HG02884 (cell line): Measurements from ENCODE around the gene FFAR4.

Experiments used
- ATAC-seq: cut with Tn5 transposase; IDR thresholded peaks from one replicate; pipeline ENCODE4 v1.9.1; 2021; ENCODE audit warnings: mild to moderate bottlenecking, moderate library complexity; ENCODE audit not compliant: unreplicated experiment

The FFAR4 gene

DNA sequence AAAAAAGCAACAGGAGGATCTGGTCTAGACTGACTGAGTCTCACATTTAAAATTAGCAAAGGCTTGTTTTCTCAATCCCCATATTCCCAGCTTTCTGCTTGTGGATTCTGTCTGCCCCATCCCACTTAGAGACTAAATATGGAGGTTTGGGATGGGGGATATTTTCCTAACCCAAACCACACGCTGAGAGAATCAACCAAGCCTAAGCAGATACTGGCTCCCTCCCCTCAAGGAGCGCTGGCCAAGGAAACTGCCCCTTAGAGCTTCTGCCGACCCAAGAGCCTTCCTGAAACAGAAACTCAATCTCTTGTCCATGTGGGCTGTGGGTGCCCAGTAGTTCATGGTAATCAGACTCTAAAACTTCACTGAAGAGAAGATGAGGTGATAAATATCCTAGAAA, 3.9 kb downstream of the FFAR4 start:
- no peak for ATAC-seq

DNA sequence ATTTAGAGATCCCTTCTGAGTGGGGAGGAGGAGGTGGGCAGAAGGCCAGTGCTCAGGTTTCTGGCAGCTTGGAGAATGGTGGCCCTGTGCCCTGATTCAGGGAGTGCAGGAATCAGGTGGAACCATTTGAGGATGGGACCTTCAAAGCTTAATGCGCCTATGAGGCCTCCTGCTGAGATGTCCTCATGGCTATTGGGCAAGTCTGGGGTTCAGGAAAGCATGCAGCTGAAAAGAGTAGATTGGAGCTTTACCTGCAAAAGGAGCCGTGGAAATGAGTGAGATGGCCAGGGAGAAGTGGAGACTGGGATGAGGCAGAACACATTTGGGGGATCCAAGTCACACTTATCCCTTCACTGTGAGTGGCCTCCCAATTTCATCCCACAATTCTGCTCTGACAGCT, 6.1 kb downstream of the FFAR4 start:
- ATAC-seq: no peak

DNA sequence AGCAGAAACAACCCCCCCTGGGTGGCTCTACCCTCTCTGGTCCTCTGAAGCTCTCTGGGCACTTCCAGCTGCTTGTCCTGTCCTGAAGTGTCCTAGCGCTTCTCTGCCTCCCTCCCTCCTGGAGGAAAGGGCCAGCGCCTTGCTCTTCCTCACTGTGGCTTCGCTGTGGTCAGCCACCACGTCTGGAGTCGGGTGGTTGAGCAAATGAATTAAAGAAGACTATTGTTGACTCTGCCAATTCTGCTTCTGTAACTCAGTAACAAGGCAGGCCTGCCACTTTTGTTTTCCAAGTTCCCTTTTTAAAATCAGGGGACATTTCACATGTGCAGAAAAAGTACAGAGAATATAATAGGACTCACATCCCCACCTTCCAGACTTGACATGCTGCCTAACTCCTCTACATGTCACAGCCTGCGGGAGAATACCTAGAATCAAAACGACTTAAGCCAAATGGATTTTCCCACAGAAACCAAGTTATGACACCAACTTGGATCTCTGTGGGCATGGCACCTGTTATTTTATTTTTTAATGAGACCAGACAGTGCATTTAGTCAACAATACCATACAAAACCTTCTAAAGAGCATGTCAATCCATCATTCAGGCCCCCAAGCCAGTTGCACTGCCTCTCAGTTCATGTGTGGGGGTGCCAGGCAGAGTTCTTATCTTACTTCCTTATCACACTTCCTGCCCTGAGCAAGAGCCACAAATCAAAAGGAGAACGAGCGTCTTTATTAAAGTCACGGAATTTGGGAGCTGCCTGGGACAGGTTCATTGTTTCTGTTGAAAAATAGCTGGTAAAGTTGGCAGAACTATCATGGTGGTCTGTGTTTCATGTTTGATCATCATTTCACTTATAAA, 6.8 kb downstream of the FFAR4 start:
- no peak for ATAC-seq

DNA sequence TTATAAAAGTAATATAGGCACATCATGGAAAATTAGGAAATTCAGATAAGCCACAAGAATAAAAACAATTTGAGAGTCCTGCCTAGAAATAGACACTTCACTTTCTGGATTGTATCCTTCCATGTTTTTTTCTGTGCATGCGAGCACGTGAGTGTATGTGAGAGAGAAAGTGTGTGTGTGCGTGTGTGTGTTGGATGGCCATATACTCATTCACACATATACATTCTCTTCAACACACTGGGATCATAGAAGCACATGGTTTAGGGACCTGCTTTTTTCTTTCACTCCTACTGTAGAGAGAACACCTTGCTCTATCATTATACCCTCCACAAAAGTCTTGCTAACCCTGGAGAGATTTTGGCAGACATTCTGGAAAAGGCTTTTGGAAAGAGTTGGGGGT, 7.5 kb downstream of the FFAR4 start:
- ATAC-seq: no peak

DNA sequence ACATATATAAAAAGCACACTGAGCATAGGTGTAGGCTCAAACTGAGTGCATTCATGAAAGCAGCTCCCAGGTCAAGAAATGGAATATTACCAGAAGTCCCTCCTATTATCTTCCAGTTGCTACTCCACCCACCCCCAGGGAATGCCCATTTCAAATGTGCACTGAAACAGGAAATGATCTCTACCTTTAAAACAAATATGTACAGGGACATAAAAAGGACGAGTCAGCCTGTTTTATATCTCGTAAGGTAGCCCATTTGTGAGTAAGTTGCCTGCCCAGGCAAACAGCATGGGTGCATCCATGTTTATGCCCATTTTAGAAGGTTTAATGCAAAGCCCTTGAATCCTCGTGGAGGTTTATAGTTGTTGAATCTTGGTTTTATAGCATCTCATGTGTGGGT, 10.4 kb downstream of the FFAR4 start:
- no peak for ATAC-seq

DNA sequence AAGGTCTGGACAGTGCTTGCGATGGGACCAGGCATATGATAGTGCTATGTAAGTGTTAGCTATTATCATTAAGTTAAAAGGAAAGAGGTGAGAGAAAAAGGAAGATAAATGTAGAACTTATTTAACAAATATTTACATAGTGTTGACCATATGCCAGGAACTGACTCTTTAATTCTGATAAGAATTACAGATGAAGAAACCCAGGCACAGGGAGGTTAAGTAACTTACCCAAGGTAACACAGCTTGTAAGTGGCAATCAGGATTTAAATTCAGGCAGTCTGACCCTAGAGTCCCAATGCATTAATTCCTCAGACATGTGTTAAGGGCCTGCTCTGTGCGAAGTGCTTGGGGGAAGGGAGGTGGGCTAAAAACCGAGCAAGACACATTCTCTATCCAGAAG, 11.1 kb downstream of the FFAR4 start:
- ATAC-seq: no peak

DNA sequence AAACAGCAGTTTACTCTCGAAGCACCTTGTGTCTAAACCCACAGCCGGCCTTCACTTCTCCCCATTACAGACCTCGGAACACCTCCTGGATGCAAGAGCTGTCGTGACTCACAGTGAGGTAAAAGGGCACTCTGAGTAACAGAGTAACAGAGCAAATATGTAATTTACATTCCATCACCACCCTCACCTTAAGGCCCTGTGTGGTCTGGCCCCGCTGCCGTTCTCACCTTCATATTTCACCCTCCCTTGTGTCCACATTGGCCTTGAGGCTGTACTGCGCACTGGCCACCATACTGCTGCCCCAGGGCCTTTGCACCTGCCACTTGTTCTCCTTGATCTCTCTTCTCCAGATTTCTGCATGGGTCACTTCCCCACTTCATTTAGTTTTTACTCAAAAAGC, 12.6 kb downstream of the FFAR4 start:
- ATAC-seq: no peak

DNA sequence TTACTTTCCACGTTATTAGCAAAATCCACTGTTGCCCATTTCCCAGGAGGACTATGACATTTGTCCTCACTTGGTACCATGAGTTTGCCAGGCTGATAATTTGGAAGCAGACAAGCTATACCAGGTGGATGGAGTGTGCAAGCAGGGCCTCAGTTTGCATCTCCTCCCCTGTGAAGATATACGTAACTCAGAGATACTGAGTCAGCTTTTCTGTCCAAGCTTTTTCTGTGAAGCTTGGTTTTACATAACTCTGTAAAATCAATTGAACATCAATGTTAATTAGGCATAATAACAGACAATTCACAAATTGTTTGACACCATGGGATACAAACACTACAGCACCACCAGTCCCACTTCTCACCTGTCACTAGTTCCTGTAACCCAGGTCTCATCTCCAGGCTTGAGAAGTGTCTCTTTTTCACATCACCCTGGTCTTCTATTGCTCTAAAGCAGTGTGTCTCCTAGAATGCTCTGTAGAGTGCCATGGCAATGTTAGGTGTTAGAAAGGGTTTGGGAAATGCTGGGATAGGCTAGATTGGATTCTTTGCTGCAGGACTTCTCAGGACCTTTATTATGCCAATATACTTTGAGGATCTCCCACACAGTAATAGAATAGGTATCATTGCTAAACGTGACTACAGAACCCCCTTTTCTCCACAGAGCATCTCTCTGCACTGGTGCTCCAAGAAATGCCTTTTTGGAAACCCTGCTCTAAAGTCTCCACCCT, 13.7 kb downstream of the FFAR4 start:
- ATAC-seq: no peak

DNA sequence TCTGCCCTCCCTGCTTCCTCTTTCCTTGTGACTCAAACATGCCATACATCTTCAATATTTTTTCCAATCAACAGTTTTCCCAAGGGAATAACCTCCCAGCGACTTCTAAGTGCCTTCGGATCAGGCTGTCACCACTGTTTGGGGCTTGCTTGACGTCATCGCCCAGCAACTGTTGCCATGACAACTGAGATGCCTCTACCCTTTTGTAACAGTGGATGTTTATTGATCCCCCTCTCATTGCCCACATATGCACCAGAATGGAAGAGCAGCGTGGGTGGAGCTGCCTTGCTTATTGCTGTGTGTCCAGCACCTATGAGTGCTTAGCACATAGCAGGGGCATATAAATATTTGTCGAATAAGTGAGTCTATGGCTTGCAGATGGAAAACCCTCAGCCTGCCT, 14.4 kb downstream of the FFAR4 start:
- ATAC-seq: no peak

DNA sequence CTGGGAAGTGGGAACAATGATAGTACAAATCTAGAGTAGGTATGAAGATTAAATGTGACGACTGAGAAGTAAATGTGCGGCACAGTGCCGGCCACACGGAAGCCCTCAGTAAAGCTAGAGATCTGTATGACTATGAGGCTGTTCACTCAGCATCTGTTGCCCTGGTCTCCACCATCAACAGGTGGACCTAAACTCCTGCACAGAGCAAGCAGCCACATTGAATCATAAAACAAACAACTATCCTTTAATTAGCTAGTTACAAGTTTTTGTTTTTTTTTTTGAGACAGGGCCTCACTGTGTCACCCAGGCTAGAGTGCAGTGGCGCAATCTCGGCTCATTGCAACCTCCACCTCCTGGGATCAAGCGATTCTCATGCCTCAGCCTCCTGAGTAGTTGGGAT, 18.0 kb downstream of the FFAR4 start:
- no peak for ATAC-seq

DNA sequence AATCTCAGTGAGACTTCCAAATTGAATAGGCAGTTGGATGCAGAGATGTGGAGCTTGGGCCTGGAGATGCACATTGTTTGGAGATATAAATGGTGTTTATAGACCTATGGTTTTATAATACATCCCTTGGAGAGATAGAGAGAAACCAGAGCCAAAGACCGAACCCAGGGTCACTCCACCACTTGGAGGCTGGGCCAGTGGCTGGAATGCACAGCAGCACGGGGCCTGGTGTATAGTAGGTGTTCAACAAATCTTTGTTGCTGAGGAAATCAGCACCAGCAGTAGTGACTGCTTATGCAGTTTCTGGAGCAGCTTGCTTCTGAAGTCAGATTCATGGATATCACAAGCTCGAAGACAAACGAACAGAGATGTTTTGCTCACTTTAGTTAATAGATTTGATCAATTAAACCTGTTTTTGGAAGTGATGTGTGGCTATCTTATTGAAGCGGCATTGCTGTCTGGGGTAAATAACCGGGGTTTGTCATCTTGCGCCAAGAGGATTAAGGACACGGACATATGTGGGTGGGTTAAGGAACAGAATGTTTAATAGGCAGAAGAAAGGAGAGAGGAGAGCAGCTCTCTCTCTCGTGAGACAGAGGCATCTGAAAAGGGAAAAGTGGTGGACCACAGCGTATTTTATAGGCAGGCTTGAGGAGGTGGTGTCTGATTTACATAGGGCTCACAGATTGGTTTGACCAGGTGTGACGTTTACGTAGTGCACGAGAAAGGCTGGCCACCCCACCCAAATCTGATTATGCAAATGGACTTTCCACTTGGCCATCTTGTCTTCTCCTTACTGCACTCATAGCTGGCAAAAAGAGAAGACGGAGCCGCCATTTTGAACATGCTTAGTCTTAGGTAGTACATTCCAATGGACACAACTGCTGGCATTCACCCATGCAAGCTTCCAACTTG, 23.4 kb downstream of the FFAR4 start:
- no peak for ATAC-seq

DNA sequence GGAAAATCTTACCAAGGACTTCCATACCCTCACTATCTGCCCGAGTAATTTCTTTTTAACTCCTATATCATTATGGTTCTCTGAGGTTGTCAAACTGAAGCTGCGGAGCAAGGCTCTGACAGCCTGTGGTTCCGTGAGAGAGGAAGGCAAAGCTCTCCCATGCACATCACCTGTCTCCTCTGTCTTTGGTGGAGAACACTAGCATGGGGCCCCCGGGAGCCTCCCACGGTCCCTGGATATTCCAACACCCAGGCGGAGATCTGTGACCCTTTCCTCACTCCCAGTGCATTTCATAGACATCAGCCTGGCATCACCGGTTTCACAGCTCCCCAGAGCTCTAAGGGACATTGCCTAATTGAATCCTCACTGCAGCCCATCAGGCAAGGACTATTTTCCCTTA, 24.2 kb downstream of the FFAR4 start:
- ATAC-seq: no peak

DNA sequence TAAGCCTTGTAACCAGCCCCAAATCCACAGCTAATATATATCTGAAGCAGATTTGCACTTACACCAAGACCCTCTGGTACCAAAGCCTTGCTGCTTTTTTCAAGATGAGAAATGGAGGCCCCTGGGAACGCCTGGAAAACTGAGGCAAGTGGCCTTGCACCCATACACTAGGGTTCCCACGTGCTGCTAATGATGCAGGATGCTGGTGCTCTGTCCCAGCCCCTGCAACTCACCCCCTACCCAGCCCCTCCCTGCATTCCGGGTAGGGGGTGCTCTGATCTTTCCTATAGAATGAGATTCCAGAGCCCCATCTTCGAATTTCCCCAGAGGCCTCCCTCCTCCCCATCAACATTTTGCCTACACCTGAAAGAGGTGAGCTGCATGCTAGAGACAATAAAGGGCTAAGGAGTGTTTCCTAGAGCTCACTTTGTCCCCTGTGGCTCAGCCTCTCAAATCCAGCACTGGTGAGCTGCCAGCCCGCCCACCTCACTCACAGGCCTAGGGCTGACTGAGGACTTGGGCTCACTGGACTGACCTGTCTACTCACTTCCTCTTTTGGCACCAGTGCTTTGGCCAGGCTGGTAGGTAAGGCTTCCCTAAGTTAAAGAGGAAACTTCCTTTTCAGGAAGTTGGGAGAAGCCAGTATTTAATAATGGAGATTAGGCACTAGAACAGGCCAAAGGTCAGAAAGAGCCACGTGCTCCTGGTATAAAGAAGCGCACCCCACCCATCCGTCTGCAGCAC, 24.8 kb downstream of the FFAR4 start:
- no peak for ATAC-seq

DNA sequence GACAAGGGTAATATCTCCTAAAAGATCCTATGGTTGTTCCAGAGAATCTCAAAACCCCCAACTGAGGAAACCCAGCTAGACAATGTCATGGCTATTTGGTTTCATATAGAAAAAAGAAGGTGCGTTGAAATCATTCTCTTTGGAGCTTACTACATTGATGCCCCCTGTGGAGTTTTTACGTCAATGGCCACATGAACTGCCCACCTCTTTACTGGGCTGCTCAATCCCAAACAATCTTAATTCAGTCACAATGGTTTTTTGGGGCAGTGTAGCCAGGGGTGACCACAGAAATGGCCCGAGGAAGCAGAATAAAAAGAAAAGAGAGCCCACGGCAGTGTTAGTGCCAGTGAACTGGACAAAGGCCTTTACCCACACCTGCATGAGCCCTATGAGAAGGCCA, 26.8 kb downstream of the FFAR4 start:
- no peak for ATAC-seq

DNA sequence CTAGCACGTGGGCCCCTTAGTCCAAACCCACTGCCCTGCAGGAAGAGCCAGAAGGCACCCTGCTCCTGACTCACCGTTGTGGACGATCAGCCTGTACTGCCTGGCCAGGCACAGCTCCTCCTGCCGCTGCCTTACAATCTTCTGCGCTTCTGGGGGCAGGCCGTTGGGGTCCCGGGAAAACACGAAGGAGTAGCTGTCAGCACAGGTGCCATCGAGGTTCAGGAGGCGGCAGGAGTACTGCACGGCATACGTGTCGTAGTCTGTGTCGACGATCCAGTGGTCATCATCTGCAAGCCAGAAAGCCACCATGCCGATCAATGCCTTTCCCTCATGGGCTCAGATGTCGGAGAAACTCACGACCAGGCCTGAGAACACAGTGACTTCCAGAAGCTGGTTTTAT, 27.3 kb downstream of the FFAR4 start:
- no peak for ATAC-seq

DNA sequence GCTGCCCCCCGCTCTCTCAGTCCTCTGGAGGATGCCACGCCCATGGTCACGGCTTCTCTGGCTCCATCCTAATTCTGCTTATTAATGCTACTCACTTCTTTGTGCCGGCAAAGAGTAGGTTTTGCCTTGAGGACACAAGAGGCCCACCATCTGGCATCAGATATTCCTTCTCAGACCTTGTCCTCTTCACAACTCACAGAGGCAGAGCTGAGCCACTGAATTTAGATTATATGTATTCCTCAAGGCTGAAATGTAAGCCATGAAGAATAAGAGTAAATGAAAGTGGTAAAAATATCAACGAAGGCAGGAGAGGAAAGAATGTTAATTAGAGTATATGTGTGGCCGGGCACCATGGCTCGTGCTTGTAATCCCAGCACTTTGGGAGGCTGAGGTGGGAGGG, 28.1 kb downstream of the FFAR4 start:
- ATAC-seq: no peak

DNA sequence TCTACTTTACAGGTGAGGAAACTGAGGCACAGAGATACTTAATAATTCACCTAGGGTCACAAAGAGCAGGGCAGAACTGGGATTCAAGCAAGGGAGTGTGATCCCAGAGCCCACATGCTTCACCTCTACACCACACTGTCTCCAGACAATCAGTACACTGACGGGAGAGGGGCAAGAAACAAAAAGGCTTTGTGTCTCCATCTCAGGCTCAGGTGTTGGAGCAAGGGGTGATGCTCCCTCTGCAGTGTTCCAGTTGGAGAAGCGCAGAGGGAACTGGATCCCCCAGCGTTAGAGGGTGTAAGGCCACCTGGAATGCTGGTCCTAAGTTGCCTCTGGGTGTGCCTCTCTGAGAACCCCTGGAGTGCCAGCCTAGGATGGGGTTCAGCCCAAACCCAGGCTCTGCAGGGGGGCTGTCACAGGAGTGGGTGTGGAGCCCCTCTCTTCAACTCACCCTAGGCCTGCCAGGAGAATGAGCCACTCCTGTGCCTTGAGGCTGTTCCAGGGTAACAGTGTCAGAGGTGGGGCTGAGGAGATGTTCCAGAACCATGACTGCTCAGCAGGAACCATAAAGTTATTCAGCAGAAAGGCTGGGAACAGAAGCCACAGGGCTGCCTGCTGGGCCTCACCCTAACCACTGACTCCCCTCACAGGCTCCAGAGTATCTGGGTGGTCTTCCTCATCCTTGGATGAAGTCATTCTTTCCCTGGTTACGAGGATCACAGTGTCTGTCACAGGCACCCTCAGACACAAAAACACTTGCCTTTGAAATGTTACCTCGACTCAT, 29.1 kb downstream of the FFAR4 start:
- ATAC-seq: no peak

DNA sequence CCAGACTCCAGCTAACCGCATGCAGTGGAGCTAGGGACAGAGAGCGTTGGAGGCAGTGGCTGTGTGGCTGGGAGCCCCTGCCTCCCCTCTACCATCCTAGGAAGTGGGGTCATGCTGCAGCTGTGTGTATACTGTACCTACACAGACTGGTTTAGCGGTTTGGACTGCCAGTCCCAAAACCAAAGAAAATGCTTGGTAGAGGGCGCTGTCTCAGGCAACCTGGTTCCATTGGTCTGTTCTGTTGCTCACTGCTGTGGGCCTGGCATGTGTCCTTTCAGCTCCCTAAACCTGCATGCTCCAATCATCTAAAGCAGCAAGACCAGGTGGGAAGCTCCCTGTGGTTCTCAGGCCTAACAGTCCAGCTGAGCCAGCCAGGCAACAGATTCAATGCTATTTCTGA, 30.1 kb downstream of the FFAR4 start:
- no peak for ATAC-seq

DNA sequence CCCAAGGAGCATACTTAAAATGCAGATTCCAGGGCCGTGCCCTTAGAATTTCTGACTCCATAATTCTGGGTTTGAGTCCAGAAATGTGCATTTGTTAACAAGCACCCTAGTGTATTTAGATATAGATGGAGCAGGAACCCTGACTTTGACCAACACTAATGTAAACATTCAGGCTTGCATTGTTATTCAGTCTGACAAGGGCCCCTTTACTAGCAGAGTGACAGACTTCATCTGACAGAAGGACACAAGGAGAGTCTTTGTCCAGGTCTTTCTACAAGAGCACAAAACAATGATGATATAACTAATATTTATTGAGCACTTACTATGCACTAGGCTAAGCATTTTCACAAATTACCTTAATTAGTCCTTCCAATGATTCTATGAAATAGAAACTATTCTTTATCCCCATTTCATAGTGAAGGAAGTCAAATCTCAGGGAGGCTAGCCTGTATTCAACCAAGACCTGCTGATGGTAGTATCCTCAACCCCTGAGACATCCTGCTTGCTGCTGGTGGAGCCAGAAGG, 30.7 kb downstream of the FFAR4 start:
- ATAC-seq: no peak

DNA sequence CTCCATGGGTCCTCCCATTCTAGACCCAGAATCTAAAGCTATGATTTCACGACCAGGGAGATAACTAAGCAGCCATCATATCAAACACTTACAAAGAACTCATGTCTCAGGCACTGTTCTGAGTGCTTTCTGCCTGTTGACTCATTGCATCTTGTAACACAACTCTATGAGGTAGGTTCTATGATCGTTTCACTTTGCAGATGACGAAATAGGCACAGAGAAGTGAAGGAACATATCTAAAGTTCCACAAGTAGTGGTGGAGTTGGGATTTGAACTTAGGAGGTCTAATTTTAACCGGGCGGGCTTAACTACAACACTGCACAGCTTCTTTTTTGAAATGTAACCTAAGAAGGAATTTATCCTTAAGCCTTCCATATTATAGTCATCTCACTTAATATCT, 31.7 kb downstream of the FFAR4 start:
- no peak for ATAC-seq
